Neural cell (in vitro differentiated cells): ENCODE data around the gene LIPA.

ENCODE experiments used
- EP300 ChIP-seq: fragments of 450-650 bp; conservative IDR thresholded peaks from 2 replicates; pipeline ENCODE4 v1.6.1; 2014; ENCODE audit warnings: antibody characterized with exemption, mild to moderate bottlenecking, moderate library complexity; ENCODE audit not compliant: poor library complexity, severe bottlenecking
- EZH2 ChIP-seq: fragments of 200-600, 300-800 bp; shearing (Covaris generic), sonication (generic); IDR thresholded peaks from 2 replicates; pipeline ENCODE4 v1.6.1; 2014; ENCODE audit warnings: antibody characterized with exemption, low read length, borderline replicate concordance, mild to moderate bottlenecking; ENCODE audit not compliant: insufficient read depth, poor library complexity, severe bottlenecking
- POLR2AphosphoS5 ChIP-seq: IDR thresholded peaks from 2 replicates; pipeline ENCODE4 v1.6.1; 2012
- RAD21 ChIP-seq: fragments of 450-650 bp; conservative IDR thresholded peaks from 2 replicates; pipeline ENCODE4 v1.6.1; 2014; ENCODE audit warnings: antibody characterized with exemption, mild to moderate bottlenecking, moderate library complexity
- TAF1 ChIP-seq: IDR thresholded peaks from 2 replicates; pipeline ENCODE4 v1.6.1; 2012; ENCODE audit warnings: low read depth
- TF ChIP-seq, protein P1 (sequence below): fragments of 450-650 bp; IDR thresholded peaks from 2 replicates; pipeline ENCODE4 v1.5.1; 2014; ENCODE audit warnings: antibody characterized with exemption, mild to moderate bottlenecking, moderate library complexity; ENCODE audit not compliant: poor library complexity, severe bottlenecking

DNA sequence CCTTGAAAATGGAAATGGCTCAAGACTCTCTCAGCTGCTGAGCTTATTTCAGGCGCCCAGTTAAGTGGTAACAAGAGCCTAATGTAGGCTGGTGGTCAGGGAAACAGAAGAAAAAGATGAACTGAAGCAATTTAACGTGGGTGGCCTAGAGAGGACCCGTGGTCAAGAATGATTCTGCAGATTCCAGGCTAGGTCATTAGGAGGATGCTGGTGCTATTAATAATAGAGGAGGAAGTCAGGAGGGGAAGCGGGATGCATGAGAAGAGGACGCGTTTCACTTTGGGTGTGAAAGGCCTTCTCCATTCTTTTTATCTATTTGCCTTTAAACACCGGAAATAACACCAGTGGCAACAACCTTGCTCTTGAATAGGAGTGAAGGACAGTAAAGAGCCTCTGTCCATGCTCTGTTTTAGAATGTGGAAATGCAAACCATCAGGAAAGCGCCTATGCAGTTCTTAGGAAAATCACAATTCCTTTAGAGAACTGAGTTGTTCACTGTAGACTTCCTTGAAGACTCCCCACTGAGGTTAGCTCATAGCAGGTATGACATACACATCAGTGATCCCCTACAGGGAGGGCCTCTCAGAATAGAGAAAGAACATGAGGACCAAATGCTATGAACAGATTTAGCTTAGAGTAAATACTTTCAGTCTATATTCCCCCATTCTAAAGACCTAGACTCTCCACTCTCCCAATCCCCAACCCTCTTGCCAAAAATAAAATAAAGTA is 8.6 kb downstream of the LIPA start:
- TF ChIP-seq, protein P1, sequence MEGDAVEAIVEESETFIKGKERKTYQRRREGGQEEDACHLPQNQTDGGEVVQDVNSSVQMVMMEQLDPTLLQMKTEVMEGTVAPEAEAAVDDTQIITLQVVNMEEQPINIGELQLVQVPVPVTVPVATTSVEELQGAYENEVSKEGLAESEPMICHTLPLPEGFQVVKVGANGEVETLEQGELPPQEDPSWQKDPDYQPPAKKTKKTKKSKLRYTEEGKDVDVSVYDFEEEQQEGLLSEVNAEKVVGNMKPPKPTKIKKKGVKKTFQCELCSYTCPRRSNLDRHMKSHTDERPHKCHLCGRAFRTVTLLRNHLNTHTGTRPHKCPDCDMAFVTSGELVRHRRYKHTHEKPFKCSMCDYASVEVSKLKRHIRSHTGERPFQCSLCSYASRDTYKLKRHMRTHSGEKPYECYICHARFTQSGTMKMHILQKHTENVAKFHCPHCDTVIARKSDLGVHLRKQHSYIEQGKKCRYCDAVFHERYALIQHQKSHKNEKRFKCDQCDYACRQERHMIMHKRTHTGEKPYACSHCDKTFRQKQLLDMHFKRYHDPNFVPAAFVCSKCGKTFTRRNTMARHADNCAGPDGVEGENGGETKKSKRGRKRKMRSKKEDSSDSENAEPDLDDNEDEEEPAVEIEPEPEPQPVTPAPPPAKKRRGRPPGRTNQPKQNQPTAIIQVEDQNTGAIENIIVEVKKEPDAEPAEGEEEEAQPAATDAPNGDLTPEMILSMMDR: no peak
- TF ChIP-seq EP300: no peak
- no peak for TF ChIP-seq EZH2
- no peak for TF ChIP-seq RAD21
- TF ChIP-seq TAF1: no peak
- no peak for TF ChIP-seq POLR2AphosphoS5
